DMS153 (cell line): ENCODE results near the gene BLM.
"Not testable (repeated sequence)": the region's sequence is repeated elsewhere in the genome, so short reads cannot be mapped to it uniquely, and the experiment has no call there.

Experiments used
- DNase-seq: peaks from one replicate; lab custom pipeline; 2025; lab: John Stamatoyannopoulos, UW

BLM gene

GRCh38 chr15:90735923-90736322 lies 18.8 kb downstream of the BLM start:
- no peak for DNase-seq

- DNase-seq, result not testable (repeated sequence)
Observed at GRCh38 chr15:90740545-90740944, 23.4 kb downstream of the BLM start.

GRCh38 chr15:90742087-90742486 lies 24.9 kb downstream of the BLM start:
- no peak for DNase-seq

- no peak for DNase-seq
Observed at GRCh38 chr15:90743407-90743806, 26.3 kb downstream of the BLM start.

GRCh38 chr15:90744759-90745402 lies 27.7 kb downstream of the BLM start:
- DNase-seq, result no peak

GRCh38 chr15:90749754-90750153 lies 32.6 kb downstream of the BLM start:
- DNase-seq, result no peak

GRCh38 chr15:90750186-90750585 lies 33.0 kb downstream of the BLM start:
- no peak for DNase-seq

- DNase-seq, result no peak
Observed at GRCh38 chr15:90751300-90751825, 34.2 kb downstream of the BLM start.

GRCh38 chr15:90756916-90757315 lies 39.8 kb downstream of the BLM start:
- DNase-seq, result no peak

GRCh38 chr15:90757461-90757860 lies 40.3 kb downstream of the BLM start:
- DNase-seq, result no peak

- no peak for DNase-seq
Observed at GRCh38 chr15:90760661-90761232, 43.6 kb downstream of the BLM start.

GRCh38 chr15:90761629-90762028 lies 44.5 kb downstream of the BLM start:
- no peak for DNase-seq

GRCh38 chr15:90762109-90762508 lies 45.0 kb downstream of the BLM start:
- no peak for DNase-seq

GRCh38 chr15:90763366-90764099 lies 46.4 kb downstream of the BLM start:
- no peak for DNase-seq

- DNase-seq, result no peak
Observed at GRCh38 chr15:90765531-90765930, 48.4 kb downstream of the BLM start.

GRCh38 chr15:90765966-90766365 lies 48.8 kb downstream of the BLM start:
- DNase-seq, result no peak

GRCh38 chr15:90769375-90769774 lies 52.2 kb downstream of the BLM start:
- DNase-seq, result no peak

GRCh38 chr15:90773485-90773884 lies 56.3 kb downstream of the BLM start:
- no peak for DNase-seq

- DNase-seq, result no peak
Observed at GRCh38 chr15:90774731-90775514, 57.8 kb downstream of the BLM start.

- no peak for DNase-seq
Observed at GRCh38 chr15:90780916-90781315, 63.8 kb downstream of the BLM start.

- no peak for DNase-seq
Observed at GRCh38 chr15:90782442-90782841, 65.3 kb downstream of the BLM start.

- no peak for DNase-seq
Observed at GRCh38 chr15:90787881-90788280, 70.7 kb downstream of the BLM start.
